SK-N-MC (cell line): ENCODE results near the gene LIMS2.

Experiments used
- EZH2 ChIP-seq: fragments of 200-600 bp; sonication (generic); IDR thresholded peaks from one replicate; pipeline ENCODE4 v1.6.1; 2017; ENCODE audit warnings: antibody characterized with exemption
- FOXP2 ChIP-seq: optimal IDR thresholded peaks from 2 replicates; pipeline ENCODE3; 2011; ENCODE audit warnings: mild to moderate bottlenecking, moderate library complexity; ENCODE audit not compliant: insufficient read depth; ENCODE audit errors: extremely low read length, control extremely low read depth
- POLR2AphosphoS5 ChIP-seq: IDR thresholded peaks from 2 replicates; pipeline ENCODE4 v1.6.1; 2012; ENCODE audit warnings: mild to moderate bottlenecking, low read depth, low read length, borderline replicate concordance

- TF ChIP-seq POLR2AphosphoS5, result no peak
- no peak for TF ChIP-seq EZH2
- no peak for TF ChIP-seq FOXP2
Measured at GRCh38 chr2:127590386-127591190, 84.7 kb downstream of the LIMS2 start.
